Measurements from ENCODE around the gene MAP7.

The MAP7 gene

GRCh38 chr6:136564180-136564579 is 14.0 kb upstream of the MAP7 start:
- no peak overlapping the region for H3K4me3 ChIP-seq (ENCODE audit: low read length)
- no peak for TF ChIP-seq CTCF (IDR thresholded peaks at IDR 0.05; ENCODE audit: insufficient read depth, low read depth, low read length, missing control alignments)
- no peak for DNase-seq (ENCODE audit: low read depth)

GRCh38 chr6:136563386-136564152 is 13.3 kb upstream of the MAP7 start:
- TF ChIP-seq CTCF (IDR thresholded peaks at IDR 0.05; ENCODE audit: insufficient read depth, low read depth, low read length, missing control alignments) = no peak
- peak; percentile 37 for DNase-seq (ENCODE audit: low read depth)
- H3K4me3 ChIP-seq (ENCODE audit: low read length) = no peak overlapping the region

- no peak for DNase-seq (ENCODE audit: low read depth)
- H3K4me3 ChIP-seq (ENCODE audit: low read length) = no peak overlapping the region
- TF ChIP-seq CTCF (IDR thresholded peaks at IDR 0.05; ENCODE audit: insufficient read depth, low read depth, low read length, missing control alignments) = no peak
Observed at GRCh38 chr6:136562211-136562610, 12.0 kb upstream of the MAP7 start.

GRCh38 chr6:136553166-136553787 is 3.1 kb upstream of the MAP7 start:
- no peak overlapping the region for H3K4me3 ChIP-seq (ENCODE audit: low read length)
- no peak for TF ChIP-seq CTCF (IDR thresholded peaks at IDR 0.05; ENCODE audit: insufficient read depth, low read depth, low read length, missing control alignments)
- DNase-seq (ENCODE audit: low read depth) = no peak

GRCh38 chr6:136552054-136552453 is 1.8 kb upstream of the MAP7 start:
- TF ChIP-seq CTCF (IDR thresholded peaks at IDR 0.05; ENCODE audit: insufficient read depth, low read depth, low read length, missing control alignments) = no peak
- DNase-seq (ENCODE audit: low read depth) = no peak
- no peak overlapping the region for H3K4me3 ChIP-seq (ENCODE audit: low read length)

- DNase-seq (ENCODE audit: low read depth) = peak; percentile 4
- TF ChIP-seq CTCF (IDR thresholded peaks at IDR 0.05; ENCODE audit: insufficient read depth, low read depth, low read length, missing control alignments) = no peak
- H3K4me3 ChIP-seq (ENCODE audit: low read length) = peak overlapping the region; percentile 79
Observed at GRCh38 chr6:136551103-136551502, 881 bp upstream of the MAP7 start.

- no peak for DNase-seq (ENCODE audit: low read depth)
- H3K4me3 ChIP-seq (ENCODE audit: low read length) = peak overlapping the region; percentile 84
- no peak for TF ChIP-seq CTCF (IDR thresholded peaks at IDR 0.05; ENCODE audit: insufficient read depth, low read depth, low read length, missing control alignments)
Observed at GRCh38 chr6:136550045-136550329, 235 bp downstream of the MAP7 start.

Data from epithelial cell of esophagus (primary cell).